HepG2 (cell line): ENCODE data around the gene RASA1. TPM values are rescaled to one million over a fixed set of nuclear protein-coding genes. Genes with fewer than 3 reads are reported as not detected.
A peak's percentile ranks its signal among the peaks of the same experiment; 100 is the strongest.

Experiments used
- FLYWCH1 ChIP-seq: sonication (generic); formaldehyde crosslinking; IDR thresholded peaks from 2 replicates; pipeline ENCODE4 v1.8.1; 2023; ENCODE audit warnings: mild to moderate bottlenecking, missing genetic modification reagents
- HHEX ChIP-seq: IDR thresholded peaks from 2 replicates; pipeline ENCODE4 v1.6.1; 2016; ENCODE audit warnings: control low read depth
- HNRNPK ChIP-seq: fragments of 200-400 bp; formaldehyde crosslinking; IDR thresholded peaks from 2 replicates; pipeline ENCODE4 v1.6.1; 2018; ENCODE audit warnings: low read length, low read depth, moderate library complexity, mild to moderate bottlenecking; ENCODE audit not compliant: poor library complexity, severe bottlenecking
- HOXA5 ChIP-seq: sonication (generic); formaldehyde crosslinking; IDR thresholded peaks from 2 replicates; pipeline ENCODE4 v1.4.0; 2020; ENCODE audit warnings: missing genetic modification reagents
- MTA3 ChIP-seq: sonication (generic); formaldehyde crosslinking; IDR thresholded peaks from 2 replicates; pipeline ENCODE4 v1.4.0; 2020; ENCODE audit warnings: missing genetic modification reagents
- PAX8 ChIP-seq: sonication (generic); formaldehyde crosslinking; IDR thresholded peaks from 2 replicates; pipeline ENCODE4 v1.8.0; 2022; ENCODE audit warnings: mild to moderate bottlenecking, missing genetic modification reagents, borderline replicate concordance
- TAF1 ChIP-seq: sonication (generic); formaldehyde crosslinking; IDR thresholded peaks from 2 replicates; pipeline ENCODE4 v1.4.0; 2020; ENCODE audit warnings: missing genetic modification reagents
- TRIM24 ChIP-seq: sonication (generic); formaldehyde crosslinking; IDR thresholded peaks from 2 replicates; pipeline ENCODE4 v1.8.0; 2022; ENCODE audit warnings: mild to moderate bottlenecking, missing genetic modification reagents
- ZNF143 ChIP-seq: sonication (generic); formaldehyde crosslinking; IDR thresholded peaks from 2 replicates; pipeline ENCODE4 v1.4.0; 2020; ENCODE audit warnings: missing genetic modification reagents
- ZNF343 ChIP-seq: sonication (generic); formaldehyde crosslinking; IDR thresholded peaks from 2 replicates; pipeline ENCODE4 v1.4.0; 2020; ENCODE audit warnings: mild to moderate bottlenecking, missing genetic modification reagents
- ZNF749 ChIP-seq: sonication (generic); formaldehyde crosslinking; IDR thresholded peaks from 2 replicates; pipeline ENCODE4 v1.8.0; 2022; ENCODE audit warnings: mild to moderate bottlenecking, missing genetic modification reagents, moderate library complexity, borderline replicate concordance
- ZNF776 ChIP-seq: sonication (generic); formaldehyde crosslinking; IDR thresholded peaks from 2 replicates; pipeline ENCODE4 v1.4.0; 2020; ENCODE audit warnings: mild to moderate bottlenecking, missing genetic modification reagents
- polyA plus RNA-seq, 8 experiments: library from polyadenylated mRNA; depleted of rRNA in 3 of 8; stranded (reverse) in 7 of 8; unstranded in 1 of 8; fragments of >200 nt; fragmentation: Illumina TruSeq in 4 of 8; extraction: Trizol in 4 of 8; gene quantifications; 2 replicates each; pipeline versions ENCODE4 v1.2.1 to v1.2.3, GENCODE V29; 2011 to 2016; ENCODE audit warnings: low read depth in 4 of 8, missing spikeins in 1 of 8, mixed read lengths in 1 of 8; ENCODE audit not compliant: insufficient read depth in 1 of 8
- total RNA-seq, 5 experiments: library from RNA; depleted of rRNA; stranded (reverse); fragments of >200 nt; fragmentation: Illumina TruSeq; extraction: Trizol; gene quantifications; 2 replicates each; pipeline ENCODE4 v1.2.3, GENCODE V29; 2016; ENCODE audit warnings: low read depth in 1 of 5
- TF ChIP-seq, protein P1 (sequence below): sonication (generic); formaldehyde crosslinking; IDR thresholded peaks from 2 replicates; pipeline ENCODE4 v1.5.0; 2020; ENCODE audit warnings: mild to moderate bottlenecking, missing genetic modification reagents, moderate library complexity
- TF ChIP-seq, protein P2 (sequence below): sonication (generic); formaldehyde crosslinking; IDR thresholded peaks from 2 replicates; pipeline ENCODE4 v1.5.0; 2020; ENCODE audit warnings: missing genetic modification reagents
- TF ChIP-seq, protein P3 (sequence below): sonication (generic); formaldehyde crosslinking; IDR thresholded peaks from 2 replicates; pipeline ENCODE4 v1.5.0; 2020; ENCODE audit warnings: mild to moderate bottlenecking, missing genetic modification reagents
- TF ChIP-seq, protein P4 (sequence below): IDR thresholded peaks from 2 replicates; pipeline ENCODE4 v1.6.1; 2016; ENCODE audit warnings: low read depth, borderline replicate concordance
- TF ChIP-seq, protein P5 (sequence below): sonication (generic); formaldehyde crosslinking; IDR thresholded peaks from 2 replicates; pipeline ENCODE4 v1.5.0; 2020; ENCODE audit warnings: mild to moderate bottlenecking, missing genetic modification reagents, borderline replicate concordance

The RASA1 gene
- total and polyA plus RNA-seq, 2 of the 13 experiments (the other 11 are each of a cell fraction or from before 2014, with no cell fraction given): 19.5 to 20.5 TPM

DNA sequence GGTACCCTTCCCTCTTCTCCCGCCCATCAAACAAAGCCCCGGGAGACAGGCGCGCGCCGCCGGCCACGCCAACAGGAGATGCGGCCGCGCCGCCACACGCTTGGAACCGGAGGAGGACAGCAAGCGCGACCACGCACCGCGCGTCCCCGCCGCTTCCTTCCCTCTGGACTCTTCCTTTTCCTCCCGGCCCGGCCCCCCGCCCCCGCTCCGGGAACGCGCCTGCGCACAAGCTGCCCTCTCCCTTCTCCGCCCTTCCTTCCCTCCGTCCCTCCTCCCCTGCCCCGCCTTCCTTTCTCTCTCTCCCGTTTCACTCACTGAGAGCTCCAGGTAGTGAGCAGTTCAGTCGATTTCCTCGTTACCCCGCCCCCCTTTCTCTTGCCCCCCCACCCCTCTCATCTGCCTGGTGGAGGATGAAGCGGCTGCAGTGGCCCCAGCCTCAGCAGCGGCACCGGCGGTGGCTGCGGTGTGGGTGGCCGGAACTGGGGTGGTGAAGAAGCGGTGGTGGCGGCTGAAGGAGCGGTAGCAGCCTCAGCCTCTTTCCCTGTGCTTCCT lies at the start of gene RASA1 (continued):
- TF ChIP-seq TAF1 (CRISPR knock-in tag): peak; percentile 79
- no peak for TF ChIP-seq ZNF143 (CRISPR knock-in tag)
- TF ChIP-seq ZNF776 (CRISPR knock-in tag): no peak
- TF ChIP-seq HNRNPK: peak; percentile 92
- TF ChIP-seq FLYWCH1 (CRISPR knock-in tag): no peak
- TF ChIP-seq PAX8 (CRISPR knock-in tag): no peak
- TF ChIP-seq, protein P1, sequence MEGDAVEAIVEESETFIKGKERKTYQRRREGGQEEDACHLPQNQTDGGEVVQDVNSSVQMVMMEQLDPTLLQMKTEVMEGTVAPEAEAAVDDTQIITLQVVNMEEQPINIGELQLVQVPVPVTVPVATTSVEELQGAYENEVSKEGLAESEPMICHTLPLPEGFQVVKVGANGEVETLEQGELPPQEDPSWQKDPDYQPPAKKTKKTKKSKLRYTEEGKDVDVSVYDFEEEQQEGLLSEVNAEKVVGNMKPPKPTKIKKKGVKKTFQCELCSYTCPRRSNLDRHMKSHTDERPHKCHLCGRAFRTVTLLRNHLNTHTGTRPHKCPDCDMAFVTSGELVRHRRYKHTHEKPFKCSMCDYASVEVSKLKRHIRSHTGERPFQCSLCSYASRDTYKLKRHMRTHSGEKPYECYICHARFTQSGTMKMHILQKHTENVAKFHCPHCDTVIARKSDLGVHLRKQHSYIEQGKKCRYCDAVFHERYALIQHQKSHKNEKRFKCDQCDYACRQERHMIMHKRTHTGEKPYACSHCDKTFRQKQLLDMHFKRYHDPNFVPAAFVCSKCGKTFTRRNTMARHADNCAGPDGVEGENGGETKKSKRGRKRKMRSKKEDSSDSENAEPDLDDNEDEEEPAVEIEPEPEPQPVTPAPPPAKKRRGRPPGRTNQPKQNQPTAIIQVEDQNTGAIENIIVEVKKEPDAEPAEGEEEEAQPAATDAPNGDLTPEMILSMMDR (CRISPR knock-in tag): 0 out of 2 replicates have a peak, but pooled peaks have one; percentile 1
- TF ChIP-seq MTA3 (CRISPR knock-in tag): no peak
- TF ChIP-seq, protein P2, sequence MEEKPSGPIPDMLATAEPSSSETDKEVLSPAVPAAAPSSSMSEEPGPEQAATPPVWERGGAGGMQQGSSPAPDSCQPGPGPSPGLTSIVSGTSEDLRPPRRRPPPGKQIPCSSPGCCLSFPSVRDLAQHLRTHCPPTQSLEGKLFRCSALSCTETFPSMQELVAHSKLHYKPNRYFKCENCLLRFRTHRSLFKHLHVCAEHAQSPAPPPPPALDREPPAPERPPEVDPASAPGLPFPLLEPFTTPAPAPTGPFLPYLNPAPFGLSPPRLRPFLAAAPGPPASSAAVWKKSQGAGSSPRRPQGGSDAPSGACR (CRISPR knock-in tag): no peak
- TF ChIP-seq ZNF343 (CRISPR knock-in tag): peak; percentile 69
- TF ChIP-seq TRIM24 (CRISPR knock-in tag): no peak
- TF ChIP-seq, protein P3, sequence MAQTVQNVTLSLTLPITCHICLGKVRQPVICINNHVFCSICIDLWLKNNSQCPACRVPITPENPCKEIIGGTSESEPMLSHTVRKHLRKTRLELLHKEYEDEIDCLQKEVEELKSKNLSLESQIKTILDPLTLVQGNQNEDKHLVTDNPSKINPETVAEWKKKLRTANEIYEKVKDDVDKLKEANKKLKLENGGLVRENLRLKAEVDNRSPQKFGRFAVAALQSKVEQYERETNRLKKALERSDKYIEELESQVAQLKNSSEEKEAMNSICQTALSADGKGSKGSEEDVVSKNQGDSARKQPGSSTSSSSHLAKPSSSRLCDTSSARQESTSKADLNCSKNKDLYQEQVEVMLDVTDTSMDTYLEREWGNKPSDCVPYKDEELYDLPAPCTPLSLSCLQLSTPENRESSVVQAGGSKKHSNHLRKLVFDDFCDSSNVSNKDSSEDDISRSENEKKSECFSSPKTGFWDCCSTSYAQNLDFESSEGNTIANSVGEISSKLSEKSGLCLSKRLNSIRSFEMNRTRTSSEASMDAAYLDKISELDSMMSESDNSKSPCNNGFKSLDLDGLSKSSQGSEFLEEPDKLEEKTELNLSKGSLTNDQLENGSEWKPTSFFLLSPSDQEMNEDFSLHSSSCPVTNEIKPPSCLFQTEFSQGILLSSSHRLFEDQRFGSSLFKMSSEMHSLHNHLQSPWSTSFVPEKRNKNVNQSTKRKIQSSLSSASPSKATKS (CRISPR knock-in tag): no peak
- TF ChIP-seq ZNF749 (CRISPR knock-in tag): no peak; the same call in 1 of the 2 replicates
- TF ChIP-seq, protein P4, sequence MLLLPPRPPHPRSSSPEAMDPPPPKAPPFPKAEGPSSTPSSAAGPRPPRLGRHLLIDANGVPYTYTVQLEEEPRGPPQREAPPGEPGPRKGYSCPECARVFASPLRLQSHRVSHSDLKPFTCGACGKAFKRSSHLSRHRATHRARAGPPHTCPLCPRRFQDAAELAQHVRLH (CRISPR knock-in tag): peak; percentile 49; the same call in 1 of the 2 replicates
- TF ChIP-seq, protein P5, sequence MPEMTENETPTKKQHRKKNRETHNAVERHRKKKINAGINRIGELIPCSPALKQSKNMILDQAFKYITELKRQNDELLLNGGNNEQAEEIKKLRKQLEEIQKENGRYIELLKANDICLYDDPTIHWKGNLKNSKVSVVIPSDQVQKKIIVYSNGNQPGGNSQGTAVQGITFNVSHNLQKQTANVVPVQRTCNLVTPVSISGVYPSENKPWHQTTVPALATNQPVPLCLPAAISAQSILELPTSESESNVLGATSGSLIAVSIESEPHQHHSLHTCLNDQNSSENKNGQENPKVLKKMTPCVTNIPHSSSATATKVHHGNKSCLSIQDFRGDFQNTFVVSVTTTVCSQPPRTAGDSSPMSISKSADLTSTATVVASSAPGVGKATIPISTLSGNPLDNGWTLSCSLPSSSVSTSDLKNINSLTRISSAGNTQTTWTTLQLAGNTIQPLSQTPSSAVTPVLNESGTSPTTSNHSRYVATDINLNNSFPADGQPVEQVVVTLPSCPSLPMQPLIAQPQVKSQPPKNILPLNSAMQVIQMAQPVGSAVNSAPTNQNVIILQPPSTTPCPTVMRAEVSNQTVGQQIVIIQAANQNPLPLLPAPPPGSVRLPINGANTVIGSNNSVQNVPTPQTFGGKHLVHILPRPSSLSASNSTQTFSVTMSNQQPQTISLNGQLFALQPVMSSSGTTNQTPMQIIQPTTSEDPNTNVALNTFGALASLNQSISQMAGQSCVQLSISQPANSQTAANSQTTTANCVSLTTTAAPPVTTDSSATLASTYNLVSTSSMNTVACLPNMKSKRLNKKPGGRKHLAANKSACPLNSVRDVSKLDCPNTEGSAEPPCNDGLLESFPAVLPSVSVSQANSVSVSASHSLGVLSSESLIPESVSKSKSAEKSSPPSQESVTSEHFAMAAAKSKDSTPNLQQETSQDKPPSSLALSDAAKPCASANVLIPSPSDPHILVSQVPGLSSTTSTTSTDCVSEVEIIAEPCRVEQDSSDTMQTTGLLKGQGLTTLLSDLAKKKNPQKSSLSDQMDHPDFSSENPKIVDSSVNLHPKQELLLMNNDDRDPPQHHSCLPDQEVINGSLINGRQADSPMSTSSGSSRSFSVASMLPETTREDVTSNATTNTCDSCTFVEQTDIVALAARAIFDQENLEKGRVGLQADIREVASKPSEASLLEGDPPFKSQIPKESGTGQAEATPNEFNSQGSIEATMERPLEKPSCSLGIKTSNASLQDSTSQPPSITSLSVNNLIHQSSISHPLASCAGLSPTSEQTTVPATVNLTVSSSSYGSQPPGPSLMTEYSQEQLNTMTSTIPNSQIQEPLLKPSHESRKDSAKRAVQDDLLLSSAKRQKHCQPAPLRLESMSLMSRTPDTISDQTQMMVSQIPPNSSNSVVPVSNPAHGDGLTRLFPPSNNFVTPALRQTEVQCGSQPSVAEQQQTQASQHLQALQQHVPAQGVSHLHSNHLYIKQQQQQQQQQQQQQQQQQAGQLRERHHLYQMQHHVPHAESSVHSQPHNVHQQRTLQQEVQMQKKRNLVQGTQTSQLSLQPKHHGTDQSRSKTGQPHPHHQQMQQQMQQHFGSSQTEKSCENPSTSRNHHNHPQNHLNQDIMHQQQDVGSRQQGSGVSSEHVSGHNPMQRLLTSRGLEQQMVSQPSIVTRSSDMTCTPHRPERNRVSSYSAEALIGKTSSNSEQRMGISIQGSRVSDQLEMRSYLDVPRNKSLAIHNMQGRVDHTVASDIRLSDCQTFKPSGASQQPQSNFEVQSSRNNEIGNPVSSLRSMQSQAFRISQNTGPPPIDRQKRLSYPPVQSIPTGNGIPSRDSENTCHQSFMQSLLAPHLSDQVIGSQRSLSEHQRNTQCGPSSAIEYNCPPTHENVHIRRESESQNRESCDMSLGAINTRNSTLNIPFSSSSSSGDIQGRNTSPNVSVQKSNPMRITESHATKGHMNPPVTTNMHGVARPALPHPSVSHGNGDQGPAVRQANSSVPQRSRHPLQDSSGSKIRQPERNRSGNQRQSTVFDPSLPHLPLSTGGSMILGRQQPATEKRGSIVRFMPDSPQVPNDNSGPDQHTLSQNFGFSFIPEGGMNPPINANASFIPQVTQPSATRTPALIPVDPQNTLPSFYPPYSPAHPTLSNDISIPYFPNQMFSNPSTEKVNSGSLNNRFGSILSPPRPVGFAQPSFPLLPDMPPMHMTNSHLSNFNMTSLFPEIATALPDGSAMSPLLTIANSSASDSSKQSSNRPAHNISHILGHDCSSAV (CRISPR knock-in tag): no peak
- no peak for TF ChIP-seq HHEX (CRISPR knock-in tag)
- TF ChIP-seq HOXA5 (CRISPR knock-in tag): no peak; the same call in 1 of the 2 replicates
